LNCAP (cell line): ENCODE results near the gene TMEM132D.

Experiments
- CTCF ChIP-seq: fragments of 450-650 bp; IDR thresholded peaks from 2 replicates; pipeline ENCODE4 v1.5.1; 2017; ENCODE audit warnings: mild to moderate bottlenecking

Gene TMEM132D

DNA sequence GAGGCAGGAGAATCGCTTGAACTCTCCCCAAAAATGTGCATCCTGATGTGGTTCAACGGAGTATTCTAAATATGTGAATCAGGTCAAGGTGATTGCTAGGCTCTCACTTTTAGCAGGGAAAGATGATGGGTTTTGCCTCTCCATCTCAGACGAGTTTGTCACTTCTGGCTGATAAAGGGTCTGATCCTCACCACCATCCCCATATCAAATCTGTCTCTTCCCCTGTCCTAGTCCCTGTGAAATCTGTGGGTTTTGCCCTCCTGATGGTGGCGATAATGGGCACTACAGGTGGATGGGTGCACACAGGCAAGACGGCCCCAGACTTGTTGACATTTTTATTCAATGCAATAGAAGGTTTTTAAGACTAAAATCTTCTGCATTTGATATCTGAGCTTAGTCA is 665.9 kb downstream of the TMEM132D start:
- TF ChIP-seq CTCF, result no peak

DNA sequence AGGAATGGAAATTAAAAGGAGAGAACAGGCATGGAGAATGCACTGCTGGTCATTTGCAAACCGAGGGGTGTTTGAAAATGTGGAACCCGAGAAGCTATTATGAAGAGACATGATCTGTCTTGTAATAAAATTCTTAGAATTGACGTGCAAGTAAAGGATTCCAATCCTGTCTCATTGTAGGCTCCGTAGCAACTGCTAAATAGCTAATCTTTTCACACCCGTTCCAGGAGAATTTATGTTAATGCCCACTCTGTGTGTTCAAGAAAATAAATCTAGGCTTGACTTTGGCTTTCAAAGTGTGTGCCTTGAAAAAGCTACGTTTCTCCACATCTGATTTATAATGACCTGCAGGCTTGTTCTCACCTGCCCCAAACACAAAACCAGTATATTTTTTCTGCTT is 669.6 kb downstream of the TMEM132D start:
- TF ChIP-seq CTCF, result no peak

- no peak for TF ChIP-seq CTCF
These were observed 672.3 kb downstream of the TMEM132D start for GRCh38 chr12:129231491-129231890.

GRCh38 chr12:129230995-129231394 is 672.8 kb downstream of the TMEM132D start:
- no peak for TF ChIP-seq CTCF

DNA sequence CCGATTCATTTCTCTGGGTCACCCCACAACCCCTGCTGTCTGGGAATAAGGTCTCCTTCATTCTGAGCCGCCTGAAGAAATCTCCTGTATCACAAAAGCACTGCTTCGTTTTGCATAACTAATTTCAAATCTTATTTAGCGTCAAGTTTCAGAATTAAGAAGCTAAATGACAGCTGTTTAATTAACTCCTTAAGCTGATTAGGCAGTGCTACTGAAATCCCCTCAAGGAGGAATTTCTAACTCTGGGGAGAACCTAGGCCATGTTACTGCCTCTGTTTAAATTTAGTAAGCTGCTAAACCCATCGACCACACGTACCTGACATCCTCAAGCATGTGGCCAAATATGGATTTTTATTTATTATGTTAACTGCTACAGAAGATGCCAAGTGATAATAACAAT is 677.0 kb downstream of the TMEM132D start:
- TF ChIP-seq CTCF, result no peak

DNA sequence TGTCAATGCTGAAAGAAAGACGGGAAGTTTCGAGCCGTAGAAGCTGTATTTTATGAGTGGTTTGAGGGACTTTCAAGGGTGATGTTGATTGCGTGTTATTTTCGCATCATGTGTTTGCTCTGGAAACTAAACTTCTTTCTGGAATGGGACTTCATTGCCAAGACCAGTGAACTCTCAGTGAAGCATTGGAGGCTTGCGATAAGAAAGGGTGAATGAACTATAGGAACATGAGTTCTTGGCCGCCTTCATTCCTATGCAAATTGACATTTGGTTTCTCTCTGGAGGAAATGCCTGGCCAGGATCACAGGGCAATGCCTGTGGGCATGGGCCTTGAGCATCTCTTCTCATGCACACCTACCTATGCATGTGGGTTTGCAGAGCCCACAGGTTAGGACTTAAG is 677.8 kb downstream of the TMEM132D start:
- TF ChIP-seq CTCF, result no peak

DNA sequence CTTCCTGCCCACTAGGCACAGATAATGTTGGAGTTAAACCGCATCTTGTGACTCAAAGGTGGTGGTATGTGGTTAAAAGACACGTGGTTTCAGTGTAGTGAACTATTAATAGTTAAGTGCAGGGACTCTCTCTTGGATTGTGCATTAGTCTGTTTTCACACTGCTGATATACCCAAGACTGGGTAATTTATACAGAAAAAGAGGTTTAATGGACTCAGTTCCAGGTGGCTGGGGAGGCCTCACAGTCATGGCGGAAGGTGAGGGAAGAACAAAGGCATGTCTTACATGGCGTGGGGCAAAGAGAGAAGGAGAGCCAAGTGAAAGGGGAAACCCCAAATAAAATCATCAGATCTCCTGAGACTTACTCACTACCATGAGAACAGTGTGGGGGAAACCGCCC is 688.3 kb downstream of the TMEM132D start:
- no peak for TF ChIP-seq CTCF

- no peak for TF ChIP-seq CTCF
These were observed 690.3 kb downstream of the TMEM132D start for GRCh38 chr12:129213551-129213950.
